RWPE1 (cell line): ENCODE data around the gene POP7.
A peak's percentile ranks its signal among the peaks of the same experiment; 100 is the strongest.
"Not testable (repeated sequence)": the region's sequence is repeated elsewhere in the genome, so short reads cannot be mapped to it uniquely, and the experiment has no call there.

Experiments used
- CTCF ChIA-PET: fragments of 350-600 bp; sonication (Branson Sonifier 250); formaldehyde crosslinking; extraction: SDS; loops from one replicate; lab custom pipeline; 2021; lab: Yijun Ruan, JAX
- POLR2A ChIA-PET: fragments of 400-600 bp; formaldehyde crosslinking; extraction: SDS; loops from one replicate; lab custom pipeline; 2020; ENCODE audit warnings: antibody characterized with exemption; ENCODE audit not compliant: low non-redundant PET; lab: Yijun Ruan, JAX
- DNase-seq: peaks from one replicate; pipeline ENCODE4 v3.0.0; 2012; ENCODE audit warnings: low spot score
- H3K27ac ChIP-seq: fragments of 450-650 bp; 2 replicates; pipeline ENCODE4 v1.5.1; 2017
- TF ChIP-seq, protein P1 (sequence below): fragments of 450-650 bp; conservative IDR thresholded peaks from 2 replicates; pipeline ENCODE4 v1.5.1; 2017; ENCODE audit warnings: low read depth, mild to moderate bottlenecking

Gene POP7

DNA sequence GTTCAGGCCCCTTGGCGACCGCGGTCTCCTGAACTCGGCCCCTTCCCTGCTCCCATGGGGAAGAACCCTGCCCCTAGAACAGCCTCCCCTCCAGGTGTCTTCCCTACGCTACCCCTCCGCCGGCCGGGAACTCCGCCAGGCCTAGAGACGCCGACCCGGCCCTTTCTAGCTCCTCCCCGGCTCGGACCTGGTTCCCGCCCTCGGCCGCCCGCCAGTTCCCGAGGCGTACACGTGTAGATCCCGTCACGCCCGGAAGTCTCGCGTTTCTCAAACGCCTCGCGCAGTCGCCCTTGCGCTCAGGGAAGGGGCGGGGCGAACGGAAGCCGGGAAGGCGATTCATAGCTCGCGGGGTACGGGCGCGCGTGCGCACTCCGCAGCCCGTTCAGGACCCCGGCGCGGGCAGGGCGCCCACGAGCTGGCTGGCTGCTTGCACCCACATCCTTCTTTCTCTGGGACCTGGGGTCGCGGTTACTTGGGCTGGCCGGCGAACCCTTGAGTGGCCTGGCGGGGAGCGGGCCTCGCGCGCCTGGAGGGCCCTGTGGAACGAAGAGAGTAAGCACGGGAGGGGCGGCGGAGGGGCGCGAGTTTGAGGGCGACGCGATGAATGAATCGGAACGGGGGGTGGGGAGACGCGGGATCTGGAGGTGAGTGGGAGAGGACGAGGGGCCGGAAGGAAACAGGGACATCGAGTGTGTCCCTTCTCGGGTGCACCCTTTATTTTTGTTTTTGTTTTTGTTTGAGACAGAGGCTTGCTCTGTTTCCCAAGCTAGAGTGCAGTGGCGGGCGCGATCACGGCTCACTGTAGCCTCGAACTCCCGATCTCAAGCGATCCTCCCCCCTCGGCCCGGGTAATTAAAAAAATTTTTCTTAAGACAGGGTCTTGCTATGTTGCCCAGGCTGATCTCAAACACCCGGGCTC lies at the start of gene POP7:
POP7 (plus strand) TSS at position 369 of the 919 bp plus-strand sequence. CDS start 710 bp downstream, outside the sequence.
- TF ChIP-seq, protein P1, sequence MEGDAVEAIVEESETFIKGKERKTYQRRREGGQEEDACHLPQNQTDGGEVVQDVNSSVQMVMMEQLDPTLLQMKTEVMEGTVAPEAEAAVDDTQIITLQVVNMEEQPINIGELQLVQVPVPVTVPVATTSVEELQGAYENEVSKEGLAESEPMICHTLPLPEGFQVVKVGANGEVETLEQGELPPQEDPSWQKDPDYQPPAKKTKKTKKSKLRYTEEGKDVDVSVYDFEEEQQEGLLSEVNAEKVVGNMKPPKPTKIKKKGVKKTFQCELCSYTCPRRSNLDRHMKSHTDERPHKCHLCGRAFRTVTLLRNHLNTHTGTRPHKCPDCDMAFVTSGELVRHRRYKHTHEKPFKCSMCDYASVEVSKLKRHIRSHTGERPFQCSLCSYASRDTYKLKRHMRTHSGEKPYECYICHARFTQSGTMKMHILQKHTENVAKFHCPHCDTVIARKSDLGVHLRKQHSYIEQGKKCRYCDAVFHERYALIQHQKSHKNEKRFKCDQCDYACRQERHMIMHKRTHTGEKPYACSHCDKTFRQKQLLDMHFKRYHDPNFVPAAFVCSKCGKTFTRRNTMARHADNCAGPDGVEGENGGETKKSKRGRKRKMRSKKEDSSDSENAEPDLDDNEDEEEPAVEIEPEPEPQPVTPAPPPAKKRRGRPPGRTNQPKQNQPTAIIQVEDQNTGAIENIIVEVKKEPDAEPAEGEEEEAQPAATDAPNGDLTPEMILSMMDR, result no peak
- H3K27ac ChIP-seq, result peak within 1 kb of the TSS; percentile 85
- DNase-seq, result peak; percentile 96
- ChIA-PET CTCF (interaction anchor here (0.5 to 2.4 kb wide), 29 partner anchors 9 to 1195 kb away, joined by 3 to 32 read pairs (median 4); partner anchors contain the start of genes EPO, GIGYF1 and SLC12A9), POLR2A (interaction anchor here (0.7 to 0.9 kb wide), 4 partner anchors 13 to 276 kb away, joined by 3 to 7 read pairs (median 5); partner anchors contain the start of genes FBXO24, MEPCE and SLC12A9)

GRCh38 chr7:100662194-100662776 lies 43.6 kb upstream of the POP7 start:
- CTCF ChIA-PET, result interaction anchor here (0.6 to 1.3 kb wide), 3 partner anchors 14 to 164 kb away, joined by 3 to 6 read pairs (median 4); no protein-coding TSS in a partner anchor
- H3K27ac ChIP-seq, DNase-seq, POLR2A ChIA-PET: not testable (repeated sequence)

- ChIA-PET CTCF (no interaction called here), POLR2A (no interaction called here)
- DNase-seq, result no peak
- H3K27ac ChIP-seq, result no peak overlapping the region
- TF ChIP-seq, protein P1, result no peak
Measured at GRCh38 chr7:100665168-100665726, 40.7 kb upstream of the POP7 start.

- CTCF ChIA-PET, result no interaction called here
Measured at GRCh38 chr7:100667331-100668068, 38.4 kb upstream of the POP7 start.

GRCh38 chr7:100668069-100668449 lies 37.9 kb upstream of the POP7 start:
- H3K27ac ChIP-seq, result no peak overlapping the region
- ChIA-PET CTCF (interaction anchor here (0.6 kb wide), 1 partner anchor 15 kb away, joined by 4 read pairs; no protein-coding TSS in a partner anchor), POLR2A (no interaction called here)
- TF ChIP-seq, protein P1, result no peak
- no peak for DNase-seq

More at GRCh38 chr7:100667331-100668068, 38.4 kb upstream of the POP7 start:
- no peak overlapping the region for H3K27ac ChIP-seq
- TF ChIP-seq, protein P1, result no peak
- DNase-seq, result no peak
- POLR2A ChIA-PET, result no interaction called here

- POLR2A ChIA-PET, H3K27ac ChIP-seq, DNase-seq: not testable (repeated sequence)
- CTCF ChIA-PET, result interaction anchor here (0.7 kb wide), 2 partner anchors 46 to 116 kb away, joined by 4 read pairs; no protein-coding TSS in a partner anchor
Measured at GRCh38 chr7:100669106-100669505, 36.8 kb upstream of the POP7 start.
